Stimulated activated naive CD8-positive, alpha-beta T cell treated with anti-CD3 and anti-CD28 coated beads, Interleukin-15, Interleukin-2, amounts not matched to agents 100 U/mL and 50 U/mL, for 24 hours (primary cell): ENCODE data around the gene ZER1.
A peak's percentile ranks its signal among the peaks of the same experiment; 100 is the strongest.
"Not testable (repeated sequence)": the region's sequence is repeated elsewhere in the genome, so short reads cannot be mapped to it uniquely, and the experiment has no call there.

Experiments
- ATAC-seq: fragments of 150-1000 bp; cut with Tn5 transposase; one replicate; pipeline ENCODE4 v1.10.0; 2021
- DNase-seq: peaks from one replicate; pipeline ENCODE4 v3.0.0; 2021

The ZER1 gene

GRCh38 chr9:128714586-128715435 is 56.9 kb downstream of the ZER1 start:
- ATAC-seq = peak; percentile 10
- no peak for DNase-seq

- ATAC-seq (no peak), DNase-seq (no peak)
Observed at GRCh38 chr9:128713941-128714573, 57.7 kb downstream of the ZER1 start.

GRCh38 chr9:128713411-128713780 is 58.3 kb downstream of the ZER1 start:
- DNase-seq (no peak), ATAC-seq (no peak)

GRCh38 chr9:128712451-128713410 is 59.0 kb downstream of the ZER1 start:
- no peak for ATAC-seq
- DNase-seq = no peak

- no peak for DNase-seq
- no peak for ATAC-seq
Observed at GRCh38 chr9:128707446-128707845, 64.3 kb downstream of the ZER1 start.

GRCh38 chr9:128706671-128707381 is 64.9 kb downstream of the ZER1 start:
- DNase-seq (no peak), ATAC-seq (no peak)

GRCh38 chr9:128706045-128706444 is 65.7 kb downstream of the ZER1 start:
- ATAC-seq = no peak

GRCh38 chr9:128705051-128705965 is 66.4 kb downstream of the ZER1 start:
- DNase-seq = no peak
- no peak for ATAC-seq

More at GRCh38 chr9:128706045-128706444, 65.7 kb downstream of the ZER1 start:
- no peak for DNase-seq

GRCh38 chr9:128704356-128704670 is 67.4 kb downstream of the ZER1 start:
- DNase-seq = no peak
- ATAC-seq = no peak

- ATAC-seq (no peak), DNase-seq (no peak)
Observed at GRCh38 chr9:128703616-128704355, 67.9 kb downstream of the ZER1 start.

- ATAC-seq = peak; percentile 17
- DNase-seq = peak; percentile 44
Observed at GRCh38 chr9:128702949-128703615, 68.6 kb downstream of the ZER1 start.

- ATAC-seq (peak; percentile 90), DNase-seq (peak; percentile 97)
Observed at GRCh38 chr9:128702445-128702948, 69.2 kb downstream of the ZER1 start, which contains the start of gene PKN3. Gene PKN3, plus strand, starts transcription at chr9:128702503. Its CDS starts 413 bp downstream, at chr9:128702916.

- DNase-seq (no peak), ATAC-seq (no peak)
Observed at GRCh38 chr9:128701227-128701854, 70.4 kb downstream of the ZER1 start.

- DNase-seq, ATAC-seq: not testable (repeated sequence)
Observed at GRCh38 chr9:128699096-128699795, 72.5 kb downstream of the ZER1 start.

- no peak for ATAC-seq
Observed at GRCh38 chr9:128696923-128697707, 74.6 kb downstream of the ZER1 start.

GRCh38 chr9:128694344-128694743 is 77.4 kb downstream of the ZER1 start:
- ATAC-seq = no peak
- DNase-seq = no peak

More at GRCh38 chr9:128696923-128697707, 74.6 kb downstream of the ZER1 start:
- no peak for DNase-seq

- not testable (repeated sequence) for ATAC-seq, DNase-seq
Observed at GRCh38 chr9:128693738-128694137, 78.0 kb downstream of the ZER1 start.
